ENCODE measurements around the gene SAMSN1.

The SAMSN1 gene

GRCh38 chr21:14545906-14546480, at the start of gene SAMSN1:
TSS of gene SAMSN1 (minus strand) at chr21:14546315. CDS start at chr21:14546261, 54 bp downstream.
- DNase-seq: no peak

GRCh38 chr21:14595449-14595848, 49.3 kb upstream of the SAMSN1 start:
- DNase-seq: no peak

GRCh38 chr21:14594967-14595366, 48.9 kb upstream of the SAMSN1 start:
- no peak for DNase-seq

- DNase-seq: no peak
These were observed 47.1 kb upstream of the SAMSN1 start for GRCh38 chr21:14593230-14593629.

- DNase-seq: no peak
These were observed 46.3 kb upstream of the SAMSN1 start for GRCh38 chr21:14592296-14593000.

GRCh38 chr21:14591882-14592281, 45.8 kb upstream of the SAMSN1 start:
- no peak for DNase-seq

- no peak for DNase-seq
These were observed 45.3 kb upstream of the SAMSN1 start for GRCh38 chr21:14591377-14591776.

- DNase-seq: no peak
These were observed 43.9 kb upstream of the SAMSN1 start for GRCh38 chr21:14589855-14590563.

- DNase-seq: no peak
These were observed 41.2 kb upstream of the SAMSN1 start for GRCh38 chr21:14587266-14587665.

- DNase-seq: no peak
These were observed 39.0 kb upstream of the SAMSN1 start for GRCh38 chr21:14585122-14585521.

- no peak for DNase-seq
These were observed 38.4 kb upstream of the SAMSN1 start for GRCh38 chr21:14584357-14585095.

GRCh38 chr21:14583629-14584255, 37.6 kb upstream of the SAMSN1 start:
- DNase-seq: no peak

GRCh38 chr21:14582934-14583628, 37.0 kb upstream of the SAMSN1 start:
- no peak for DNase-seq

GRCh38 chr21:14581902-14582457, 35.9 kb upstream of the SAMSN1 start:
- no peak for DNase-seq

GRCh38 chr21:14573244-14573643, 27.1 kb upstream of the SAMSN1 start:
- DNase-seq: no peak

GRCh38 chr21:14572204-14572780, 26.2 kb upstream of the SAMSN1 start:
- no peak for DNase-seq

- no peak for DNase-seq
These were observed 23.8 kb upstream of the SAMSN1 start for GRCh38 chr21:14569868-14570267.

- DNase-seq: no peak
These were observed 23.0 kb upstream of the SAMSN1 start for GRCh38 chr21:14569026-14569621.

GRCh38 chr21:14567331-14568279, 21.5 kb upstream of the SAMSN1 start:
- no peak for DNase-seq

GRCh38 chr21:14566894-14567293, 20.8 kb upstream of the SAMSN1 start:
- no peak for DNase-seq

Measured in NCI-H345 (cell line).